Endodermal cell (in vitro differentiated cells): ENCODE data around the gene SLC9A3. TPM values are rescaled to one million over a fixed set of nuclear protein-coding genes. Genes with fewer than 3 reads are reported as not detected.
A peak's percentile ranks its signal among the peaks of the same experiment; 100 is the strongest.

Experiments used
- DNase-seq: peaks from one replicate; pipeline ENCODE4 v3.0.0-alpha.2; 2017
- H3K27ac ChIP-seq: 2 replicates; pipeline ENCODE4 v1.5.1; 2013; ENCODE audit warnings: mild to moderate bottlenecking, low read depth, low read length, moderate library complexity
- H3K27me3 ChIP-seq: 2 replicates; pipeline ENCODE4 v1.6.1; 2013; ENCODE audit warnings: mild to moderate bottlenecking, low read length, moderate library complexity; ENCODE audit not compliant: insufficient read depth, control insufficient read depth, poor library complexity, severe bottlenecking
- H3K36me3 ChIP-seq: 2 replicates; pipeline ENCODE4 v1.7.0; 2013; ENCODE audit warnings: mild to moderate bottlenecking, low read length, moderate library complexity; ENCODE audit not compliant: control insufficient read depth, insufficient read depth
- H3K4me1 ChIP-seq: one replicate; pipeline ENCODE4 v1.7.0; 2013; ENCODE audit warnings: low read length; ENCODE audit not compliant: control insufficient read depth, insufficient read depth
- H3K4me3 ChIP-seq: 2 replicates; pipeline ENCODE4 v1.5.1; 2013; ENCODE audit warnings: mild to moderate bottlenecking, low read length, moderate library complexity
- H3K9ac ChIP-seq: 2 replicates; pipeline ENCODE4 v1.6.1; 2013; ENCODE audit warnings: mild to moderate bottlenecking, low read length, moderate library complexity; ENCODE audit not compliant: poor library complexity, severe bottlenecking; ENCODE audit errors: extremely low read depth
- H3K9me3 ChIP-seq: 2 replicates; pipeline ENCODE4 v1.6.1; 2013; ENCODE audit warnings: mild to moderate bottlenecking, low read length, moderate library complexity; ENCODE audit not compliant: control insufficient read depth
- H3K27ac Mint-ChIP-seq: 2 replicates; pipeline ENCODE4 v1.8.0; 2020; ENCODE audit warnings: mixed read lengths
- H3K27me3 Mint-ChIP-seq: 2 replicates; pipeline ENCODE4 v1.8.0; 2021; ENCODE audit warnings: mild to moderate bottlenecking, mixed read lengths; ENCODE audit not compliant: insufficient read depth
- H3K36me3 Mint-ChIP-seq: 2 replicates; pipeline ENCODE4 v1.8.0; 2020; ENCODE audit warnings: low read depth, mixed read lengths
- H3K4me1 Mint-ChIP-seq: 2 replicates; pipeline ENCODE4 v1.8.0; 2020; ENCODE audit warnings: mixed read lengths
- H3K4me3 Mint-ChIP-seq: 2 replicates; pipeline ENCODE4 v1.8.0; 2020; ENCODE audit warnings: mild to moderate bottlenecking, moderate library complexity, mixed read lengths
- H3K9me3 Mint-ChIP-seq: 2 replicates; pipeline ENCODE4 v1.8.0; 2020; ENCODE audit warnings: mild to moderate bottlenecking, mixed read lengths
- WGBS, 2 experiments: methylation state at CpG; one replicate each; pipeline versions ENCODE4 v1.1.5 to v1.1.7; 2013; ENCODE audit warnings: missing lambda C conversion rate in 2 of 2, mixed read lengths in 1 of 2; ENCODE audit not compliant: insufficient coverage in 1 of 2, insufficient read length in 1 of 2; 5-methylcytosine and 5-hydroxymethylcytosine counted together
- total RNA-seq, 2 donors: library from RNA; stranded (reverse); fragmentation: NEBNext Ultra II Directional in 1 of 2; extraction: Animal tissue kit (Norgen Biotek cat#: 25700) in 1 of 2; gene quantifications; 2 replicates in 1 of 2; 3 replicates in 1 of 2; pipeline ENCODE4 v1.2.1, GENCODE V29; 2021
- TF ChIP-seq, protein P1 (sequence below): fragments of 200-600 bp; sonication (generic); conservative IDR thresholded peaks from 2 replicates; pipeline ENCODE4 v1.5.0; 2021; ENCODE audit warnings: antibody characterized with exemption, mild to moderate bottlenecking

The SLC9A3 gene
- total RNA-seq, 2 donors from 2014 or later, result 1.3 to 1.5 TPM

DNA sequence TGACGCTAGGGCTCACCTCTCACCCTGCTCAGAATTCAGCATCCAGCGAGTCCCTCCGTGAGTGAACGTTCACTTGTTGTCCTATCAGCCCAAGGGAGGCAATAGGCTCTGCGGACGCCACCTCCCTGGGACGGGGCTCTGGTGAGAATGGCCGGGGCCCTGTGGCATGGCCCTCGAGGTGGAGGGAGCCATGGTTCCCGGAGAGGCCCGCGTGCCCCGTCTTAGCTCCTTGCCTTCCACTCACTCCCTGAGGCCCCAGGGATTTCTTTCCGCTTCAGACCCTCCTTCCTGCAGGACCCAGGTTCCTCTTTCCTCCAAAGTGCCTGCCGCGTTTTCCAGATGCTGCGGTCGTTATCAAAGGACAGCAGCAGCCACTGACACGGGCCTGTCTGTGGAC lies 59.8 kb downstream of the SLC9A3 start:
- Mint-ChIP-seq H3K4me1 (no peaks in the 10 kb centered on the region), H3K36me3 (peaks cover 43% of the 10 kb centered on the region), H3K27me3 (no peaks in the 10 kb centered on the region), H3K27ac (no peak overlapping the region), H3K9me3 (no peaks in the 10 kb centered on the region), H3K4me3 (no peak overlapping the region)
- DNase-seq, result peak; percentile 31
- H3K27me3 ChIP-seq, result no peaks in the 10 kb centered on the region
- TF ChIP-seq, protein P1, sequence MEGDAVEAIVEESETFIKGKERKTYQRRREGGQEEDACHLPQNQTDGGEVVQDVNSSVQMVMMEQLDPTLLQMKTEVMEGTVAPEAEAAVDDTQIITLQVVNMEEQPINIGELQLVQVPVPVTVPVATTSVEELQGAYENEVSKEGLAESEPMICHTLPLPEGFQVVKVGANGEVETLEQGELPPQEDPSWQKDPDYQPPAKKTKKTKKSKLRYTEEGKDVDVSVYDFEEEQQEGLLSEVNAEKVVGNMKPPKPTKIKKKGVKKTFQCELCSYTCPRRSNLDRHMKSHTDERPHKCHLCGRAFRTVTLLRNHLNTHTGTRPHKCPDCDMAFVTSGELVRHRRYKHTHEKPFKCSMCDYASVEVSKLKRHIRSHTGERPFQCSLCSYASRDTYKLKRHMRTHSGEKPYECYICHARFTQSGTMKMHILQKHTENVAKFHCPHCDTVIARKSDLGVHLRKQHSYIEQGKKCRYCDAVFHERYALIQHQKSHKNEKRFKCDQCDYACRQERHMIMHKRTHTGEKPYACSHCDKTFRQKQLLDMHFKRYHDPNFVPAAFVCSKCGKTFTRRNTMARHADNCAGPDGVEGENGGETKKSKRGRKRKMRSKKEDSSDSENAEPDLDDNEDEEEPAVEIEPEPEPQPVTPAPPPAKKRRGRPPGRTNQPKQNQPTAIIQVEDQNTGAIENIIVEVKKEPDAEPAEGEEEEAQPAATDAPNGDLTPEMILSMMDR, result no peak
- H3K9me3 ChIP-seq, result no peaks in the 10 kb centered on the region
- no peak overlapping the region for H3K4me3 ChIP-seq
- WGBS, 2 experiments, result 95 to 98% methylated on average over 15 to 19 of the region's 19 CpGs
- H3K36me3 ChIP-seq, result peaks cover 13% of the 10 kb centered on the region
- H3K4me1 ChIP-seq, result no peaks in the 10 kb centered on the region
- H3K9ac ChIP-seq, result no peak overlapping the region
- no peak overlapping the region for H3K27ac ChIP-seq

DNA sequence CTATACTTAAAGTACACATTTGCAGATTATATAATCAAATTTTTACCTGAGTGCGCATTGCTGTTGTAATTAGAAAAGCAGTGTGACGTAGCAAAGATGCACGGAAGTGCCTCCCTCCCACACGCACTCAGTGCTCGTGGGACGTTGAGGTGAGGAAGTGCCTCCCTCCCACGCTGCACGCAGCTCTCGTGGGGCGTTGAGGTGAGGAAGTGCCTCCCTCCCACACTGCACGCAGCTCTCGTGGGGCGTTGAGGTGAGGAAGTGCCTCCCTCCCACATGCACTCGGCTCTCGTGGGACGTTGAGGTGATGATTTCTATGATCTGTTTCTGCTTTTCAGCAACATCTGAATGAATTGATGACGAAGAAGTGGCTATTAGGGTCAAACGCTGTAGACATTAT lies 60.3 kb downstream of the SLC9A3 start:
- Histone ChIP-seq H3K27ac (no peak overlapping the region), H3K4me3 (no peak overlapping the region), H3K4me1 (no peaks in the 10 kb centered on the region), H3K9ac (no peak overlapping the region), H3K27me3 (no peaks in the 10 kb centered on the region), H3K9me3 (no peaks in the 10 kb centered on the region), H3K36me3 (peaks cover 13% of the 10 kb centered on the region)
- H3K4me3 Mint-ChIP-seq, result no peak overlapping the region
- 92 to 93% methylated on average over 18 of the region's 18 CpGs for WGBS, 2 experiments
- DNase-seq, result no peak
- no peak overlapping the region for H3K27ac Mint-ChIP-seq
- H3K9me3 Mint-ChIP-seq, result no peaks in the 10 kb centered on the region
- no peaks in the 10 kb centered on the region for H3K4me1 Mint-ChIP-seq
- H3K36me3 Mint-ChIP-seq, result peaks cover 48% of the 10 kb centered on the region
- H3K27me3 Mint-ChIP-seq, result no peaks in the 10 kb centered on the region
- TF ChIP-seq, protein P1, result no peak

DNA sequence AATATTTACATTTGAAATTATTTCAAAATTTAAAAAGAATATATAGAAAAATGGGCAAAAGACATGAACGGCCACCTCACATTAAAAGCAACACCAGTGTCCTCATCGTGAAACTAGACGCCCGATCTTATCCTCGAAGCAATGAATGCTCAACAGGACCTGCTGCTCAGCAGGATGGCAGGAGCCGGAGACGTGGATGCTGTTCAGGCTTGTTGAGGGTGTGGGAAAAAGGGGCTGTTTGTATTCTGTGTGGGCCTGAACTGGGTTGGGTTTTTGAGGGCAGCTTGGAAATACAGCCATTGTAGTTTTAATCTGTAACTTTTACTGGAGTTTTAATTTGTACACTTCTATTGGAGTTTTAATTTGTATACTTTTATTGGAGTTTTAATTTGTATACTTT lies 60.9 kb downstream of the SLC9A3 start:
- H3K4me3 Mint-ChIP-seq, result no peak overlapping the region
- Histone ChIP-seq H3K9ac (no peak overlapping the region), H3K36me3 (peaks cover 13% of the 10 kb centered on the region), H3K27me3 (no peaks in the 10 kb centered on the region), H3K27ac (no peak overlapping the region), H3K4me1 (no peaks in the 10 kb centered on the region), H3K4me3 (no peak overlapping the region), H3K9me3 (no peaks in the 10 kb centered on the region)
- no peaks in the 10 kb centered on the region for H3K4me1 Mint-ChIP-seq
- WGBS, 2 experiments, result 84% methylated on average over 7 of the region's 7 CpGs; no CpG with 5 or more reads in 1 of the 2 experiments
- H3K36me3 Mint-ChIP-seq, result peaks cover 52% of the 10 kb centered on the region
- H3K9me3 Mint-ChIP-seq, result no peaks in the 10 kb centered on the region
- DNase-seq, result no peak
- TF ChIP-seq, protein P1, result no peak
- no peak overlapping the region for H3K27ac Mint-ChIP-seq
- no peaks in the 10 kb centered on the region for H3K27me3 Mint-ChIP-seq
